ENCODE data around the gene DOCK1.

DNA sequence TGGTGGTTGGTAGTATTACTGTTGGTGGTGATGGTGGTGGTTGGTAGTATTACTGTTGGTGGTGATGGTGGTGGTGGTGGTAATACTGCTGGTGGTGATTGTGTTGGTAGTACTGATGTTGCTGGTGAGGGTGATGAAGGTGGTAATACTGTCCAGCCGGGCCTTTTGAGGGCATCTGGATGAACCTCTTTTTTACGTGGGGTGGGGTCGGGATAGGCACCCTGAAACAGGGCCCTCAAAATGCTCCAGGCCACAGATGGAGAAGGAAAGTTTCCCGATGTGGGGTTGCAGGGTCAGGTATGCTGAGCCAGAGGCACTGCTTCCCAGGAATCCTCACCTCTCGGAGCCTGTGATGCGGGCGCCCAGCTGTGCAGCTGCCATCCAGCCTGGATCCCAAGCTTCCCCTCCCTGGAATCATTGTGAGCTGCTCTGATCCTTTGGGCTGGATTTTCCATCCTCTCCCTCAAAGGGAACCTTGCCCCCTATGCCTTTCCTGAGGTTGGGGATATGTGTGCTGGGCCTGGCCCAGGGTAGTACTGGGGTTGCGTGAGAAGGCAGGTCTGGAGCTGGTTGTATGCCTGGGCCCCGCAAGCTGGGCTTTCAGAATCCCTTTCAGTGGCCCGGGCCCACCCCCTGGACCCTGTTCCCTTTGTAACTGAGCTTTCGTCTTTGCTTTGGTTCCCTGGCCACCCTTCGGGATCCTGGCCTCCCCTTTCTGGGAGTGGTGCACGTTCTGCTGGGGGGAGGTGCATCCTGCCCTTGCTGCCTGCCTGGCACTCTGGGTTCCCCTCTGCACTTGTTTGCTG is 43.3 kb downstream of the DOCK1 start:
- TF ChIP-seq CTCF (IDR thresholded peaks at IDR 0.05) (no peak), POLR2A (IDR thresholded peaks at IDR 0.05) (no peak), POLR2AphosphoS5 (IDR thresholded peaks at IDR 0.05) (no peak)
